Activated T-cell treated with anti-CD3 and anti-CD28 coated beads for 48 hours (primary cell): ENCODE data around the gene PET100.
A peak's percentile ranks its signal among the peaks of the same experiment; 100 is the strongest.

ENCODE experiments used
- DNase-seq: peaks from one replicate; pipeline ENCODE4 v3.0.0-alpha.2; 2020; ENCODE audit warnings: low read depth

Gene PET100

DNA sequence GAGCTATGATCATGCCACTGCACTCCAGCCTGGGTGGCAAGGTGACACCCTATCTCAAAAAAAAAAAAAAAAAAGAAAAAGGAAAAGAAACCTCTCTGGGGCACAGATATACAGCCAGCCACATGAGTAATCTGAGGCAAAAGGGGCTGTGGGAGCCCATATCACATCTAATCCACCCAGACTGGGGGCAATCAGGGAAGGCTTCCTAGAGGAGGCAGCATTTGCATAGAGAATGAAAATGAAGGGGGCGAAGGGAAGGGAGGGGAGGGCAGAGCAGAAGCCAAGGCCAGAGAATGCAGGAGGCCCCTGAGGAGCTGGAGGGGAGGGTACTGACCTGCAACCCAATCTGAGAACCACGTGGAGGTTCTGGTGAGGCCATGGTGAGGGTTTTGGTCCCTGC lies 20.6 kb downstream of the PET100 start:
- no peak for DNase-seq

DNA sequence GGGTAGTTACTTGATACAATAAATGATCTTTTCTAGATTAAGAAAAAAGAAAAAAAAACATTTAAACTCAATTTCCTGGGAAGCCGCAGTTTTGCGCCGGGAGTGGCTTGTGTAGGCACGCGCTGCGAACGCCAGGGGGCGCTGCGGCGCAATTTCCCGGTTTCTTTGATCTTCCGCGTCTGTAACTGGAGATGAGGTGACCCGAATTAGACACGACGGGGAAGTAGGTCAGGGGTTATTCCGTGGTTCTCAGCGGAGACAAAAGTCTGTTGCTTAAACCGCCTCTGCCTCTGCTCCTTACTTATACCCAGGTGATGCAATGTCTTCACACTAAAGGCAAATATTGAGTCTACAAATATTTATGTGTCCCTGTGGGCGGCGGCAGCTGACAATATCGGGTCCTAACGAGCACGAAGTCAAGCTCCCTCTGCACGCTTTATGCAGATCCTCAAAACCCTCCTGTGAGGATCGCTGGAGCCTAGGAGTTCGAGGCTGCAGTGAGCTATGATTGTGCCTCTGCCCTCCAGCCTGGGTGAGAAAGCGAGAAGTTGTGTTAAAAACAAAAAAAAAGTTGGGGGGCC lies 22.6 kb downstream of the PET100 start:
- peak; percentile 75 for DNase-seq

DNA sequence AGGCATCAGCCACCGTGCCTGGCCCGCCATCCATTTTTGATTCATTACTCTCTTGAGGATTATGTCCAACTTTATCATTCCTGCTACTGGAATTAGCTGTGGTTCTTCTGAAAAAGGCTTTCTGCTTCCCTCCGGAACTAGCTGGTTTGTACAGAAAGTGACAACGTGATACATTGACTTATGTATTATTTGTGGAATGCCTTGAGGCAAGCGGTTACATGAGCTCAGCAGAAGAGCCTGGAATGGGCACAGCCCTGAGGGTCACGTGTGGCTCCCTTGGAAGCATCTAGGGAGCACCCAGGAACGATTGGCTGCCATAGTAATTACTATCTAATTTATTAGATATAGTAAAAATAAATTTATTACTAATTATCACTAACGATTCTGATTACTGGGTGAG lies 24.8 kb downstream of the PET100 start:
- no peak for DNase-seq

DNA sequence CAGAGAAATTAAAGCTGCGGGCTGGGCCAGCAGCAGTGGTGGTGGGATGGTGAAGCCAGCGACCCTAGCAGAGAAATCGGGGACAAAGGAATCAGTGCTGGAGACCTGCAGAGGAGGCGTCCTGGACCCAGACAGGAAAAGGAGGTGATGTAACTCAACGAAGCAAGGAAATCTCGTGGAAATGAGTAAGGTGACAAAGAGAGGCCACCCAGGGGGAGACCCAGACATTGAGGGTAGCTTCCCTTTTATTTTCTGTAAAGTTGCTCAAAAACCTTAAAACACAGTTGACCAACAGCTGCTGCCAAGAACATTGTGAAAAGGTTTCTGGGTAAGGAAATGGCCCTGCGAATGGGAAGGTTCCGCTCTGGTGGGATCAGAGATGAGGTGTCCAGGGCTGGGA lies 26.0 kb downstream of the PET100 start:
- no peak for DNase-seq

DNA sequence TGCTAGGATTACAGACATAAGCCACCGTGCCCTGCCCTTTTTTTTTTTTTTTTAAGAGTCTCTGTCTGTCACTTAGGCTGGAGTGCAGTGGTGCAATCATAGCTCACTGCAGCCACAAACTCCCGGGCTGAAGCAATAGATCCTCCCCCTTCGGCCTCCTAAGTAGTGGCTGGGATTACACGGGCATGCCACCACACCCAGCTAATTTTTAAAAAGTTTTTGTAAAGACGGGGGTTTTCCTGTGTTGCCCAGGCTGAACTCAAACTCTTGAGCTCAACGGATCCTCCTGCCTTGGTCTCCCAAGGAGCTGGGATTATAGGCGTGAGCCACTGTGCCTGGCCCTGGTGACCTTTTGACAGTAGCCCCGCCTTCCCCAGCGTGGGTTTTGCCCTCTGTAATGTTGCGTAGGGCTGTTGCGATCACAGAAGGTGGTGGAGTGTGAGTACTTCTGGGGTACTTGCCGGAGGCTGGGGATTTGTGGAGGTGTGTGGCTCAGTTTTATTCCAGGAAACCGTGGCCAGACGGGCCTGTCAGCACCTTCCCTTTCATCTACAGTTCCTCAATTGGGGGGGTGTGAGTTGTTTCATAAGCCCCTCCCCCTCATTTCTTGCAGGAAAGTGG lies 27.6 kb downstream of the PET100 start:
- peak; percentile 41 for DNase-seq

DNA sequence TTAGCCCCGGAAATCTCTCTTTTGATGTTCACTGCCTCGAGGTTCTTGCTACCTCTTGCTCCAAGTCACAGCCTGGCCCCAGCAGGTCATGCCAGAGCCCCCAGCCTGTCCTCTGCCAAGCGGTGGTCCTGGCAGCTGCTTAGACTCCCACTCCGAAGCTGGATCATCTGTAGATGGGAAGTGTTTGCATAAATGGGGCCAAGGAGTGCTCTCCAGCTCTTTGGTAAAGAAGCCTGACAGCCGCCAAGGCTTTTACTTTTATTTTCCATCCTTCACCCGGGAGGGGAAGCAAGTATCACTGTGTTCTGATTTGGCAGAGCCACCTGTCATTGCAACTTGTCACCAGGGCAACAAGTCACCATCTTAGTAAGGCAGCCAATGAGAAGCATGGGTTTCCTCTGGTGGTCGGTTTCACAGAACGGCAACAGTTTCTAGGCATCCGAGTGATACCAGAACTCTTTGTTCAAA lies 28.7 kb downstream of the PET100 start:
- DNase-seq = peak; percentile 30

DNA sequence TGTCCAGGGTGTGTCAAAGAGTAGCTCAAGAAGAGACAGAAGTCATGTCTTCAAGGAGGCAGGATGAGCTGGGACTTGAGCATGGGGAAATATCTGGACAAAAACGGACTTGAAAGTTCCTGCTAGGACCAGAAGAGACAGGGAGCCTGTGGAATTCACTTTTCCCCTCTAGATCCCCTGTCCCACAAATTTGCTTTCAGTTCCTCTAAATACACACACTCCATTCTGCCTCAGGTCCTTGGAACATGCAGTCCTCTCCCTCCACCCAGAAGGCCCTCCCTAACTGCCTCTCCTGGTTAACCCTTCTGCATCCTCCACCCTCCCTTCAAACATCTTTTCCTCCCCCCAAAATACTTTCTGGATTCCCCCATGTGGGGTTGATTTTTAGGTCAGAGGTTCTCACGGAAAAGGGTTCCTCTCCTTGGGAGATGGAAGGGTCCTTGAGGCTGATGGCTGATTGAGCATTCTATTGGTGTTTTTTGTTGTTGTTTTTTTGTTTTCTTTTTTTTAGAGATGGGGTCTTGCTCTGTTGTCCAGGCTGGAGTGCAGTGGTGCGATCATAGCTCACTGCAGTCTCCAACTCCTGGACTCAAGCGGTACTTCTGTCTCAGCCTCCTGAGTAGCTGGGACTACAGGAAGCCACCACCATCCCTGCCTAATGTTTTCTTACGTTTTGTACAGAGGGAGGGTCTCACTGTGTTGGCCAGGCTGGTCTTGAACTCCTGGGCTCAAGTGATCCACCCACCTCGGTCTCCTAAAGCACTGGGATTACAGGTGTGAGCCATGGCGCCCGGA lies 32.3 kb downstream of the PET100 start:
- DNase-seq = no peak

DNA sequence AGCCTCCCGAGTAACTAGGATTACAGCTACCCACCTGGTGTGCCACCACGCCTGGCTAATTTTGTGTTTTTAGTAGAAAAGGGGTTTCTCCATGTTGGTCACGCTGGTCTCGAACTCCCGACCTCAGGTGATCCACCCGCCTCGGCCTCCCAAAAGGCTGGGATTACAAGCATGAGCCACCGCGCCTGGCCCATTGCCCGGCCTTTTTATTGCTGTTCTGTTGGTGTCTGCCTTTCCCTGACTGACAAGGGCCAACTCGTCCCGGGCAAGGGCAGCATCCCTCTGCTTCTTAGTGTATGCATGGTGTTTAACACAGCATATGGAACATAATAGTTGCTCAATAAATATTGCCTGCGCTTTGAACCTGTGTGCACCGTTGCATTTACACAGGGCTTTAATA lies 33.1 kb downstream of the PET100 start:
- no peak for DNase-seq

DNA sequence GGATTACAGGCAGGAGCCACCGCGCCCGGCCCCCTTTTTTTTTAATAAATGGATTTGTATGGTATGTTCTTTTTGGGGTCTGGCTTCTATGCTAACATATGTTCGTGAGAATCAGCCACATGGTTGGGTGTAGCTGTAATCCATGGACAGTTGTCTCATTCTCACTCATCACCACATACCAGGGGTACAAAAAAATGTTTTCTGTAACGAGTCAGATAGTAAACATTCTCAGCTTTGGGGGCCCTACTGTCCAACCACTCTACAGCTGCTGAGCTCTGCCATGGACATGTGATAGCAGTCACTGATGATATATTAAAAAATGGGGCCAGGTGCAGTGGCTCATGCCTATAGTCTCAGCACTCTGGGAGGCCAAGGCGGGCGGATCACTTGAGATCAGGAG lies 34.1 kb downstream of the PET100 start:
- DNase-seq = no peak

DNA sequence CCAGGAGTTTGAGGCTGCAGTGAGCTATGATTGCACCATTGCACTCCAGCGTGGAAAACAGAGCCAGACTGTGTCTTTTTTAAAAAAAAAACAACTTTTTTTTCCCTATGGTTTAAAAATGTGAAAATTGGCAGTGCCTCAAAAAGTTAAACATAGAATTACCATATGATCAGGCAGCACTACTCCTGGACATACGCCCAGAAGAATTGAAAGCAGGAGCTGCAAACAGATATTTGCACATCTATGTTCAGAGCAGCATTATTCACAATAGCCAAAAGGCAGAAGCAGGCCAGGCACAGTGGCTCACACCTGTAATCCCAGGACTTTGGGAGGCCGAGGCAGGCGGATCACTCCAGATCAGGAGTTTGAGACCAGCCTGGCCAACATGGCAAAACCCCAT lies 35.5 kb downstream of the PET100 start:
- no peak for DNase-seq

DNA sequence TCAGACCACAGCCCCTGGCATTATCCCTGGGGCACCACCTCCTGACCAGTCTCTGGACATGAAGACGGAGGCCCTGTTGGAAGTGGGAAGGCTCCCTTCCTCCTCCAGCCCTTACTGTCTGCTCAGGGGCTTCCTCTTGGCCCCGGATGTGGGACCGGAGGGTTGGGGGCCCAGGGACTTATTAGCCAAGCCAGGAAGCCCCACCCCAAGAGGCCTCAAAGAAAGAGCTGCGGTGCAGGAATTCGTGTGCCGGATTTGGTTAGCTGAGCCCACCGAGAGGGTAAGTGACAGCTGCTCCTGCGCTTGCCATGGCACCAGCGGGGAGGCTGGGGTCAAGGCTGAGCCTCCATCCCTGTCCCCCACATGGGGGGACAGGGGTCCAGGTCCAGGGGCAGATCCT lies 39.2 kb downstream of the PET100 start, which contains the start of gene RETN:
TSS of gene RETN (plus strand) at position 208 of the 400 bp plus-strand sequence. CDS start 278 bp downstream, outside the sequence.
- DNase-seq = no peak

DNA sequence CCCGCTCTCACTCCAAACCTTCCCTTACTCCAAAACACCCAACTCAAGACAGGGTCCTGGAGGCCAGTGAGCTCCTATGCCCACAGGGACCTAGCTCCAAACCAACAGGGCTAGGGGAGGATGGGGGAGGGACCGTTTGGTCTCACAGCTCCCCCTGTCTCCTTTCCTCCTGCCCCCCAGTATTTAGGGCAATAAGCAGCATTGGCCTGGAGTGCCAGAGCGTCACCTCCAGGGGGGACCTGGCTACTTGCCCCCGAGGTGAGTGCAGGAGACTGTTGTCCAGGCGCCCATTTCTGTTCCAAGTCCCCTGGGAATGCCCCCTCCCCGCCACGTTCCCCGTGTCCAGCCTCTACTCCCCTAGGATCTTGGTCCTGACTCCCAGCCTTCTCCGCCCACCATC lies 40.0 kb downstream of the PET100 start:
- no peak for DNase-seq

DNA sequence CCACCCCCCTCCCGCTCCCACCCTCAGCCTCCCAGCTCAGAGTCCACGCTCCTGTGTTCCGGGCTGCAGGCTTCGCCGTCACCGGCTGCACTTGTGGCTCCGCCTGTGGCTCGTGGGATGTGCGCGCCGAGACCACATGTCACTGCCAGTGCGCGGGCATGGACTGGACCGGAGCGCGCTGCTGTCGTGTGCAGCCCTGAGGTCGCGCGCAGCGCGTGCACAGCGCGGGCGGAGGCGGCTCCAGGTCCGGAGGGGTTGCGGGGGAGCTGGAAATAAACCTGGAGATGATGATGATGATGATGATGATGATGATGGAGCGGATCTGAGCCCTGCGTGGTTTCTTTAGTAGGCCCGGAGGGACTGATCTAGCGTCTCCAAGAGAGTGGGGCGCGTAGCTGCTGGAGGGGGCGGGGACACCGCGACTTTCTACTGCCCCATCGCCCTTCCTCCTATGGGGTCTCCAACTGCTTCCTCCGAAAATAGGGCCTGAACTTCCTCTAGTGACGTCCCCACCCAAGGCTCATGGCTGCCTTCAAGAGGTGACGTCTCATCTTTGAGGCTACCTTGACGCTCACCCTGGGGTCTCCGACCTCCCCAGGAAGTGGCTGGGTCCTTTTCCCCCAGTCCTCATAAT lies 40.7 kb downstream of the PET100 start:
- DNase-seq = no peak

DNA sequence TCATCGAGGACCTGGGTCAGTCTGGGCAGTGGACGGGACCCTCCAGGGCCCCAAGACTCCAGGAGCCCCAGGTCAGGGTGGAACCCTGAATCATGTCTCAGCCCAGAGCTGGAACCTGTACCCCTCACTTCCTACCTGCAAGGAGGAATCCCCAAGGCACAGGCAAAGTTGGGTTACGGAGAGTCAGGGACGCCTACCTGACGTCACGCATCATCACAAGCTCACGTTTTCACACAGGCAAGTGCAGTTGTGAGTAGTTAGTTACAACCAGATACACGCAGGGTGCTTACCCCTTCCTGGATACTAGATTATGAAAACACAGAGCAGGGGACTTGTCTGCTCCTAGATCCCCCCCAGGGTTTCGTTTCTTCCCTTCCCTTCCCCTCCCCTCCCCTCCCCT lies 41.2 kb downstream of the PET100 start:
- no peak for DNase-seq

DNA sequence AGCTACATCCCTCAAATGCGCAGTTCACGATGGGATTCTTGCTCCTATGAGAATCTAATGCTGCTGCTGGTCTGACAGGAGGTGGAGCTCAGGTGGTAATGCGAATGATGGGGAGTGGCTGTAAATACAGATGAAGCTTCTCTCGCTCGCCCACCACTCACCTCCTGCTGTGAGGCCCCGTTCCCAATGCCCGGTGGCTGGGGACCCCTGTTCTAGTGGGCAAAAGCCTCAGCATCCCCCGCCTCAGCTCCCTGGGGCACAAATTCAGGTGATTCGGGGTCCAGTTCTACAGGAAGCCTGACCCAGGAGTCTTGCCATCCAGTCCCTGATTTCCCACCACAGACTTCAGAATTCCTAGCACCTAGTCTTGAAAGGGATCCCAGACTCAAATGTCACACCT lies 42.9 kb downstream of the PET100 start:
- no peak for DNase-seq

DNA sequence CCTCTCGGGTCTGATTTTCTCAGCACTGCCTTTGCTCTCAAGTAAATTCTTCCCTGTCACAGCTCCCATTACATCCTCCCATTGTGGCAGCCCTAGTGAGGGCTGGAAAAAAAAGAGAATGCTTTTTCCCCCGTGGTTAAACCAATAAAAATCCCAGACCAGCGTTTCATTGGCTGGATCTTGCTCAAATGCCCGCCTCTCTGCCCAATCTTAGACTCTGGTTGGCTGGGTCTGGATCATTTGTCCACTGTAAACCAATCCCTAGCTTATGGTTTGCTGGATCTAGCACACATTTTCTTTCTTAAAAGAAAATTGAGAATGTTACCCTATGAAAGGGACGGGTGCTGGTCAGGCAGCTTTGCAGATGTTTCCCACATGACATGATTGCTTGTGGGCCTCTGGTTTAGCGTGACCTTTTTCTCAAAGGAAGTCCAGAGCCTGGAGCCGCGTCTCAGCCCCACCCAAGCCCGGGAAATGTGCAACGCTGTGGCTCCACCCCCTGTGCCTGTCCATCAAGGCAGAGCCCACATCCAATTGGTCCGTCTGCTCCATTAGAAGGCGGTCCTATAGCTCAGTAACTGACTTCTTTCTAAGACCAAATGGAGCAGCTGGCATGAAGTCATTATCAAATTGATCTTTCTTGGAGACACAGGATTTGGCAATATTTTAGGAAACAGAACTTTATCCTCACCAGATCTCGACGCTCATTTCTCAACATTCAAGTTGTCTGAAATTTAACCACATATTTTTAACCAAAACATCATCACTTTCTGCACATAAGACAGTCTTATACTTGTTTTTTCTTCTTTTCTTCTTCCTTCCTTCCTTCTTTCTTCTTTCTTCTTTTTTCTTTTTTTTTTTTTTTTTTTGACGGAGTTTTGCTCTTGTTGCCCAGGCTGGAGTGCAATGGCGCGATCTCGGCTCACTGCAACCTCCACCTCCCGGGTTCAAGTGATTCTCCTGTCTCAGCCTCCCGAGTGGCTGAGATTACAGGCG lies 44.7 kb downstream of the PET100 start:
- DNase-seq = no peak

DNA sequence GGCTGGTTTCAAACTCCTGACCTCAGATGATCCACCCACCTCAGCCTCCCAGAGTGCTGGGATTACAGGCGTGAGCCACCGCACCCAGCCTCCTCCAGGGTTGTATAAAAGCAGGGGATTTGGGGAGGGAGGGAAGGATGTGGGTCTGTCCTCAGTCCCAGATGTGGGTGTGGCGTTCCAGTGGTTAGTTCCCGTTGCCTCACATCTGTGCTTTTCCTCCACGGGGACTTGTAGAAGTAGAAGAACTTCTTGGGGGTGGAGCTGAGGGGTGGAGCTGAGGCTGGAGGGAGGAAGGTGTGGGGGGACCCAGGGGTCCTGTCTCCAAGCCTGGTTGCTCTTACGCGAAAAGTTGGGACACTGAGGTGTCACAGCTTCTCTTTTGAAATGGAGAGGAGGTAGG lies 46.8 kb downstream of the PET100 start:
- DNase-seq = no peak

DNA sequence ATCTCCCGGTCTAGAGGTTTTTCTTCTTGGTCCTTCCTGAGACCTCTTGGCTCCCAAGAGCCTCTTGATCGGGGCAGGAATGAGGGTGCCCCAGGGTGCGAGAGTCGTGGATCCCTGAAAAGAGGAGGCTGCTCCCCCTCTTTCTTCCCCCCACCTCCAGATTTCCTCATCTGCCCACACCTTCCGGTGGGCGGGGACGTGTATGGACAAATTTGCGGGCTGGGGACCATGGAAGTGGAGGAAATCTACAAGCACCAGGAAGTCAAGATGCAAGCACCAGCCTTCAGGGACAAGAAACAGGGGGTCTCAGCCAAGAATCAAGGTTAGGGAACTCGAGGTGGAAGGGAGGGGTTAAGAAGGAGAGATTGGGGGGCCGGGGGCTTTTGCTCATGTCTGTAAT lies 47.3 kb downstream of the PET100 start, which contains the start of gene MCEMP1:
TSS of gene MCEMP1 (plus strand) at position 237 of the 400 bp plus-strand sequence. CDS start at position 268, 31 bp downstream.
- no peak for DNase-seq

DNA sequence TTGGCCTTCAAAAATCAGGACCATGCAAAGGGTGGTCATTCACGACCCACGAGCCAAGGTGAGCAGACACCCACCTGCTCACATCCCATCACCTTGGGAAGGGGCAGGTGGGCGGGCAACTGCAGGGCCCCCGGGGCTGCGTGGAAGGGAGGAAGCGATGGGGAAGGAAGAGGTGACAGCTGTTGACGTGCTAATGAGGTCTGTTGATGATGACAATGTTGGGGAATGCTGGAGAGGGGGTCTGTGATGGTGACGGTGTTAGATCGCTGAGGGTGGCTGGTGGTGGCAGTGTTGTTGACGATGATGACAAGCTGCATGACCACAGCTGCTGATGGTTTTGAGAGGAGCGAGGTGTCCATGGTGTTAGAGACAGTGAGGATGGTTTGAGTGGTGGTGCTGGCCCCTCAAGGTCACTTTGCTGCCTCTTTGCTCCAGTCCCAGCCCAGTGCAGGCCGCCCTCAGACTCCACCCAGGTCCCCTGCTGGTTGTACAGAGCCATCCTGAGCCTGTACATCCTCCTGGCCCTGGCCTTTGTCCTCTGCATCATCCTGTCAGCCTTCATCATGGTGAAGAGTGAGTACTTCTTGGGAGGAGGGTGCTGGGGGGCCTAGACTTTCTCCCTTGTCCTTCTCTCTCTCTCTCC lies 48.2 kb downstream of the PET100 start:
- DNase-seq = no peak

DNA sequence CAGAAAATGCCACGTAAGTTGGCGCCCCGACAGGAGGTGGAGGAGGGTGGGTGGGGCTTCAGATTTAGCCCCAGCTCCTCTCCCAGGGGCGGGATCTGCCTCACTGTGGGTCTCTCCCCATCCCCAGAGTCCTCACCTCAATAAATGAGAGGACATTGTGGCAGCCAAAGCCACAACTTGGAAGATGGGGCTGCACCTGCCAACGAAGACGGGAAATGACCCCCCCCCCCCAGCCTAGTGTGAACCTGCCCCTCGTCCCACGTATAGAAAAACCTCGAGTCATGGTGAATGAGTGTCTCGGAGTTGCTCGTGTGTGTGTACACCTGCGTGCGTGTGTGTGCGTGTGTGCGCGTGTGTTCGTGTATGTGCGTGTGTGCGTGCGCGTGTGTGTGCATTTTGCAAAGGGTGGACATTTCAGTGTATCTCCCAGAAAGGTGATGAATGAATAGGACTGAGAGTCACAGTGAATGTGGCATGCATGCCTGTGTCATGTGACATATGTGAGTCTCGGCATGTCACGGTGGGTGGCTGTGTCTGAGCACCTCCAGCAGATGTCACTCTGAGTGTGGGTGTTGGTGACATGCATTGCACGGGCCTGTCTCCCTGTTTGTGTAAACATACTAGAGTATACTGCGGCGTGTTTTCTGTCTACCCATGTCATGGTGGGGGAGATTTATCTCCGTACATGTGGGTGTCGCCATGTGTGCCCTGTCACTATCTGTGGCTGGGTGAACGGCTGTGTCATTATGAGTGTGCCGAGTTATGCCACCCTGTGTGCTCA lies 49.6 kb downstream of the PET100 start:
- no peak for DNase-seq
